ENCODE data around the gene UXS1.

Gene UXS1

DNA sequence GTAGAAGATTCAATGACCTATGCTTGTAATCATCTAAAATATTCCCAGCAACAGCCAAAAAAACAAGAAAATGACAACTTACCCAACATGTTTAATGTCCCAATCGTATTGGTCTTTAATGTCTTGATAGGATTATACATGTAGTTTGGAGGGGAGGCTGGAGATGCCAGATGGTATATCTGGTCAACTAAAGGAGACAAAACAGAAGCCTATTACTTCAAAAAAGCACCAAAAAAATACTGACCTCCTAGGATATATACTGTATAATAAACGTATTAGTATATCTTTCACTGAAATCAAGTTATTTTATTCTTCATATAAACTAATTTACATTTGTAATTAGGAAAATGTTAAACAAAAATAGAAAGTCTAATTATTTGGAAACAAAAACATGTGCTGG lies 64.5 kb downstream of the UXS1 start:
- DNase-seq (ENCODE audit: low read depth): no peak

DNA sequence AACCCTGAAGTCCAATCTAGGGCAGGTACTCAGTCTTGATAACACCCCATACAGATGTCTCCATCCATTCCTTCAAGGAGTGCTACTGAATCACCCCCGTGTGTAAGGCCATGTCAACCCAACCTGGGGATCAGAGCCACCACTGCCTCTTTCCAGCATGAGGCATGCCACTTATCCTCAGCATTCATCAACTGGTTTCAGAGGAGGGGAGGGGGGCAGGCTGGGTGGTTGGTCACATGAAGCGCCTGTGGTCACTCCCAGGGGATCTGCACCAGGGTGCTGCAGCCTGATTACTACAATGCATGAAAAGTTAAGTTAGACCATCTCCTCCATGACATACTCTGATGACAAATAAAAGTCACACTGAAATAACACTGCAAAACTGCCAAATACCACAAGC lies 65.0 kb downstream of the UXS1 start:
- DNase-seq (ENCODE audit: low read depth): no peak

DNA sequence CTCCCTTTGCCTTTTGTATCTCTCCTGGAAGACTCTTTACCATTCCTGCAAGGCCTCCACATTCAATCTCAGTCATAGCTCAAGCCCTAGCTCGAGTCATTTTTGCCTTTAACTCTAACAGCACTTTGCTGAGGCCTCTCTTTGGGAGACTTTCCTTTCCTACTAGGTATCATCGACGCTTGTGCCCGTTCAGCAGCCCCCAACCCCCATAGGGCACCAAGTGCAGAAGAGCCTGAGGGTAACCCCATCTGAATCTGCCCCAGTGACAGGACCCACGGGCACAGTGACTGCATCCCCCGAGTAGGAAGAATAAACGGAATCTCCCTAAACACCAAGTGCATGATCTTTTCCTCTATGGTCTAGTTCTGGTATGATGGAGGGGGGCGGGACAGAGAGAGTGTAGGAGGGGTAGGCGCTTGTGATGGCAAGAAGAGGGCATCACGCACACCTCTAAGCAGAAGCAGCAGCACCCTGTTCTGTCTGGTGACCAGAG lies 66.3 kb downstream of the UXS1 start:
- no peak for DNase-seq (ENCODE audit: low read depth)

DNA sequence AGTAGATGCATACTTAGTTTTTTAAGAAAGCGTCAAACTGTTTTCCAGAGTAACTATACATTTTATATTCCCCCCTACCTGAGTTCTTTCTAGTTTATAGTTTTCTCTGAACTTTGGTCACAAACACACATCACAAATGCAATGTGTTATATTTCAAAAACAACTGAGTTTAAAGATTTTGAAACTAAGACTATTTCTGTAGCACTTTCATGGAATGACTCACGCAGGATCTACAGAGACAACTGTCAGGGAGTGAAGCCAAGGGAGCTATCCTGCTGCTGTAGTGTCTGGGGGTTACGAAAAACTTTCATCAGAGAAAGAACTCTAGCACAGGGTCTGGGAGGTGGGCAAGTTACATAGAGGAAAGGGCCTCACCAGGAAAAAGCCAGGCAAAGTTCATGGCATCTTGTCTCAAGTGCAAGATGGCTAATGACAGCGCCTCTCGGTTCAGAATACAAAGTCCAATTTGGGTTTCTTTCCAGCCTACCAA lies 66.8 kb downstream of the UXS1 start:
- DNase-seq (ENCODE audit: low read depth): no peak

DNA sequence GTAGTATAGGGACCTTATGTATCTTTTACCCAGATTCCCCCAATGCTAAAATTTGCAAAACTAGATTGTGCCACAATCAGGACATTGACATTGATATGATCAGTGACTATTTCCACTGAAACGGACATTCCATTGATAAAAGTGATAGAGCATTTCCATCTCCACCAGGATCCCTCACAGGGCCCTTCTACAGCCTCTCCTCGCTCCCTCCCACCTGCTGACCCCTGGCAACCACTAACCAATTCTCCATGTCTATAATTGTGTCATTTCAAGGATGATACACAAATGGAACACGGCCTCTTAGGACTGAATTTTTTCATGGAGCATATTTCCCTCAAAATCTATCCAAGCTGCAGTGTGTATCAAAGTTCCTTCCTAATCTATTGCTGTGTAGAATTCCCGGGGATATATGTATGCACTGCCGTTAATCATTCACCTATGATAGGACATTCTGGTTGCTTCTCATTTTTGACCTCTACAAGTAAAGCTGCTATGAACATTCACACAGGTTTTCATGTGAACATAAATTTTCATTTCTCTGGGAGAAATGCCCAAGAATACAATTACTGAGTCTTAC lies 67.3 kb downstream of the UXS1 start:
- DNase-seq (ENCODE audit: low read depth): no peak

DNA sequence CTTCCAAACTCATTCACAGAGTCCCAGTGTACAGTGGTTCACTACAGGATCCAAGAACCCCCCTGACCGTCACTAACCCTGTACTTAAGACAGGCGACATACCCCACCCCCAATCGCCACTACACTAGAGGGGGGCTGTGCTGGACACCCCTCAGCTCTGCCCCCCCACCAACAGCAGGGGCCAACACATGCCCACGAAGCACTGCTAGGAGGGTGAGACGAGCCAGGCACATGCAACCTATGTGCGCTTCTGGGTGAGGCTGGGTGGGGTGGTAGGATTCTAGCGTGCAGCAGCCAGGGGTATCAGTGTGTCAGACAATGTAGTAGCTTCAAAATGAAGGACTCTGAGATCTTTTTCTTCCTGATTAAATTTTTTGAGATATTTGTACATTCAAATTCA lies 67.8 kb downstream of the UXS1 start:
- no peak for DNase-seq (ENCODE audit: low read depth)

DNA sequence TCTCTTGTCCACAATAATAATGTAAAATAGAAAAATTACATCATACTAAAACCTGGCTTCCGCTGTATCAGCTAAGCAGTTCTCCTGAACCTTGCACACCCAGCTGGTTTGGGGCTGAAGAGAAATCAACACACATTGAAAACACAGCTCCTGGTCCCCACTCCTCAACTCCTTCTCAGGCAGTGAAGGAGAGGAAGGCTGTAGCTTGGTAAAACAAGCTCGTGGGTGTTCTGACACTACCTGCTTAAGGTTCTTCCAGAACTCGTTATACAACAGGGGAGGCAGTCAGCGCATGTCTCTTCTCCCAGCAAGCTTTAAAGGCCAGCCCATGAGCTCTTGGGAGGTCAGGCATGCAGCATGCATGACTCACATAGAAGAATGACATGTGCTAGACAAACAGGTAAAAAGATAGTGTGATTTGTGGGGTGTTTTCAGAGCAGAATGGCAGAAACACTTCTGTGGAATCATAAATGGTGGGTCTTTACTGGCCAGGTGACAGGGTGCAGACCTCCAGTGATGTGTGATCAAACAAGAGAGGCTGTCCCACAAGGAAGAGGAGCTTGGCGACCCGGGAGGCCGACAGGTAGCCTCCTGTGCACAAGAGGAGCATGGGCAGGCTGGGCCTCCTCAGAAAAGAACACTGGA lies 69.1 kb downstream of the UXS1 start:
- DNase-seq (ENCODE audit: low read depth): no peak

DNA sequence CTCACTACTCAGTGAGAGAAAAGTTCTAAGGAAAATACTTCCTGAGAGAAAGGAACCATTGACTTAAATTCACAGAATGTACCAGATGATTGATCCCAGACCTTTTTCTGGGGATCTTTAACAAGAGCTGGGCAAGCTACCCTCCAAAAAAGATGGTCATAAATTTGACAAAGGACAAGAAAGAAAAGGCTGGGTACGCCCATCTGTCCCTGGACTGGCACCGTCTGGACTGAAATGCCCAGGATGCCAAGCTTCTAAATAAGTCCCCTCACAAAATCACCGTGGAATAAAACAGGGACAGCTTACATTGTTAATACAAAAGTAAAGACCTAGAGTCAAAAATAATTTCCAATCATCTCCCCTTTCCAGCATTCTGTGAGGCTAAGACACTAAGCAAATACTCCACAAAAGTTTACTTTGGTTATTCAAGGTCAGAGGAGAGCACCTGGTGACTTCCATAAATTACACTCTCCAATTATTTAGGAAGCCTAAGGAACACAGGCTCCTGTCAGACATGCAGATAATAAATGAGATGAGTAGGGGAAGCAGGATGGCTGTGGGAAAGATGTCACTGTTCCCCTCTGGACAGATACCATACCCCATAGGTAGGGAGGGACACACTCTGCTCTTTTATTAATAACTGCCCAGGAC lies 69.9 kb downstream of the UXS1 start:
- DNase-seq (ENCODE audit: low read depth): no peak

DNA sequence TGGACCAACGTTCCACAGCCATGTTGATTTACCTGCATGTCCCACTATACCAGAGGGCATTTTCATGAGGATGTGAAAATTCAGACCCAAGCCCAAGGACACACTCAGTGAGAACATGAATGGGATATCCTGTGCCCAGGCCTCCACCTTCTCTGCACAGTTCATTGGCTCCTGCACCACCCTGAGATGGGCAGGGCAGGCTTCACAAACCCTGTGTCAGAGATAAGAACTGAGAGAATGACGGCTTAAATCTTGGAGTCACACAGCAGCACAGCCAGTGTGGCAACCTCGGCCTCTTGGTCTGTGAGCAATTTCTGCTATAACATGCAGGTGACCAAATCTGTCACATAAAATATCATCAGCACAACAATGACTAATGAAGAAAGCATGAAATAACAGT lies 71.9 kb downstream of the UXS1 start:
- no peak for DNase-seq (ENCODE audit: low read depth)

DNA sequence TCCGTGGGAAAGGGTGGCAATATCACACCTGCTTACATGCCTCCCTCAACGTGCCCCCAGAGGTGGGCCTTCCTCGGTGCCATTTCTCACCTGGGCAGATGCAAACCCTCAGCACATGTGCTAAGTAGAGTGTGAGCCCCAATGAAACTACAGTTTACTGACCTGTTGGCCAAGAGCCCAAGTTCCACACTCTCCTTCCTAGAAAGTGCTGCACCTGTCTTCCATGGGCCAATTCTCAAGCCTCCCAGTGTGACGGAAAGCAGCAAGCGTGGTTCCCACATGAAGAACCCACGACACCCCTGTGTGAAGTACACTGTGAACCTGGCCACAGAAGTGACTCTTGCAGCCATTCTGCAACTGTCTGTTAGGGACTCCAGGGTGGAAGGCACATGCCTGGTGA lies 73.7 kb downstream of the UXS1 start:
- DNase-seq (ENCODE audit: low read depth): no peak

DNA sequence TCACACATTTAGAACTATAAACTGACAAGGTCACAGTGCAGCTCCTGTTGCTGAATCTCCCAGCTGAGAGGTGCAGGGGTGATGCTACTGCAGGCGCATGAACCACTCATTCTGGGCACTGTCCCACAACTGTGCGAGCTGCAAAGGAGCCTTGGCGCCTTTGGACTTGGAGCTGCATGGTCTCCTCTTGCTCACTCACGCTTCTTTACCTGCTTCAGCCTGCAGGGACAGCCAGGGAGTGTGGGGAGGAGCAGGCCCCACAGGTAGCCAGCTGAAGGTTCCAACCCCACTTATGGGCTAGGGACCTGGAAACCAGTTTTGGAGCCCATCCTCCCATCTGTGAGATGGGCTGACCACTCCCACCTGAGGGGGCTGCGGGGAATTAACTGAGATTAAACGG lies 75.0 kb downstream of the UXS1 start:
- no peak for DNase-seq (ENCODE audit: low read depth)

DNA sequence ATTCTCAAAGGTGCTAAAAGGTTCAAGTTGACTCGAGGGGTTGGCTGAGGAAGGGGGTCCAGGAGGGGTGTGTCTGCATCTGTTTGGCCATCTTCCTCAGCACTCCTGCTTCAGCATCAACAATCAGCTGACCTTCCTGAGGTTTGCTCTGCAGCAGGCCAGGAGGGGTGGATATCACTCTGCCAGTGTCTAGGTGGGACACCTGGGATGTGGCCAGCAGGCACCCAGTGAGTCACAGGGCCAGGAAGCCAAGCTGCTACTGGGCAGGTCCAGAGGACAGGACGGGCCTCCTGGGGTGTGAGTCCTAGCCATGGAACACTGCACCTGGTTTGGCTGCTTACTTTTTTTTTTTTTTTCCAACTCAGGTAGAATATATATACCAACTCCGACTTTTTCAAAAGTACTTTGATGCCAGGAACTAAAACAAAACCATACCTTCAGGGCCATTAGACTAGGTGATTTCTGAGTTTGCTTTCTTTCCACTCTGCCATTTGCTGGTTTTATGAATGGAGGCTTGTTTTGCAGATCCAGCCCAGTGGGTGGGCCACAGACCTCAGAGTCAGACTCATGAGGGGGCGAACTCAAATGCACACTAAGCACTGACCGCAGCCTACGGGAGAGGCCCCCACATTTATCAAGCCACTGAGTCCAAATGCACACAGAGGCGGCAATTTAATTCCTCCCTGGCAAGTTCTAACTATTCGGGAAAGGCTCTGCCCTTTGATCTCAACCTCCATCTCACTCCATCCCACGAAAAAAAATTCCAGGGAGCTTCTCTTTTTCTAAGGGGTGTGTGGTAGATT lies 76.0 kb downstream of the UXS1 start:
- no peak for DNase-seq (ENCODE audit: low read depth)

DNA sequence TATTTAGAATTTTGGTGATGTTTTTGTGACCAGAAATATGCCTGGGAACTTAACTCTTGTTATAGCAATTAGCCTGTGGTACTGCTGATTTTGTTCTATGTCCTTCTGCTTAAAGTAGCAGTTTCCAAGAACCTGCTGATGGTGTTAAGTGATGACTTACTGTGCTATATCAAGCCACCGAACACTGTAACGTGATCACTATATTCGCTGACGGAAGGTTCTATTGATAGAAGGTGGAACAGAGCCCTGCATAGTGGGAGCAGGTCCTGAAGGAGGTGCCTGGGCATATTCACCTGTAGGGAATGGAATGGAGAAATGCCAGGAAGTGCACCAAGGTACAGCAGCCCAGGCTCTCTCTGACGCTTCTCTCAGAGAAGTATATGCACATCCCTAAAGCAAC lies 76.8 kb downstream of the UXS1 start:
- no peak for DNase-seq (ENCODE audit: low read depth)

DNA sequence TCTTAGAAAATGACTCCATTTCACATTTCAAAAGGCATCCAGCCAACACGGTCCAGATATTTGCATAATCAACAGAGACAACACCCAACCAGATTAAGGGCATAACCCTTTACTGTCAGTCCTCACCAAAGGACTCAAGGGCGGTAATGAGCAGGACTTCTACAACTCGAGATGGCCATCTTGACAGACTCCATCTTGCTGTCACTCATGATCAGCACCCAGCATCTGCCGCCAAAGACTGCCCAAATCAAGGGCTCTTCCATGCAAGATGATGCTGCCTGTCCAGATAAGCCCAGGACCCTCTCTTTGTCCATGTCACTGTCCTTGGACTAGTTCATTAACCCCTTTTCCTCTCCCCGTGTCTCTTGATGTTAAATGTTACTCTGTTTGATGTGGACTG lies 77.9 kb downstream of the UXS1 start:
- DNase-seq (ENCODE audit: low read depth): no peak

DNA sequence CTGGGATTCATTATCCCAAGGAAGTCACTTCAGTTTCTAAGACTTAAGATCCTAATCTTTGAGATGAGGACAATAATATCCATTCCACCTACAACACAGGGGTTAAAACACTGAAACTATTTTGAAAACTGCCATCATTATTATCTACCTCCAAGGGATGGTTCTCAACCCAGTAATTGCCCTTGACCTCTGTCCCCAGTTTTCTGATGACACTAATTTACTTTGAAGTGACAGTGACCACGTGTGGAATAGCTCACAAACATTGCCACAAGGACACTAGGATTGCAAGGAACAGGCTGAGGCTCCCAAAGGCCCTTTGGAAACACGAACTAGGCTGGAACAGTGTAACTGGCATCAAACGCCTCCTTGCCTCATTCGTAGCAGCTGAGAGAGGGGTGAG lies 78.4 kb downstream of the UXS1 start:
- DNase-seq (ENCODE audit: low read depth): no peak

DNA sequence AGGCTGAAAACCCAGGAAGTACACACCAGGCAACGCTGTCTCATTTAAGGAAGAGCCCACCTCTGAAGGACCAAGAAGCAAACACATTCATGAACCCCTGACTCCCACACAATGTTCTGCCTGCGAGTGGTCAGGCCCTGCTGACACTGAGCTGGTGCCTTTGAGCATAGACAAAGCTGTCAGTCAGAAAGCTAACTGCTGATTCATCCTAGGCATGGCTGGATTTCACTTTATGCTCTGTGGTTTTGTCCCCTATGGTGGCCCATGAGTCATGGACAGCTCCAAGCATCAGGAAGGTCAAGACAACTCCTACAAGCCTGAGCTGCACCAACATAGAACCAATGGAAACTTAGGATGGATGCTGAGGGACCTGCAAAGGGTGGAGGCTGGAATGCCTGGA lies 78.9 kb downstream of the UXS1 start:
- peak; percentile 69 for DNase-seq (ENCODE audit: low read depth)

DNA sequence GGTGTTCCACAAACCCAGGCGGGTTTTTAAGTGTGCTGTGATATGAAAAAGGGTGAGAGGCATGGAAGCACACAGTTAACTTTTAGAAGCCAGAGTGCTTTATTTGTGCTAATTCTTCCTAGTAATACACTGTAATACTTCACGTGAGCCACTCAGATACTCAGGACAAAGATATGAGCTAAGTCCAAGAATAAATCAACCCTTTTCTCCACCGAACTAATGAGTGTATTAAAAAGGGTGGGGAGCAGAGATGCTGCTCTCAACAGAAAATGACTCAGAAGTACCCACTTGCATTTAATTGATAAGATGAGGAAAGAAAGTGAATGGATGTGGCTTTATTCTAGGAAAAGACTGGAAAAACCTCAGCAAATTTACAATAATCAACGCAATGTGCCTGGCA lies 79.9 kb downstream of the UXS1 start:
- DNase-seq (ENCODE audit: low read depth): no peak

DNA sequence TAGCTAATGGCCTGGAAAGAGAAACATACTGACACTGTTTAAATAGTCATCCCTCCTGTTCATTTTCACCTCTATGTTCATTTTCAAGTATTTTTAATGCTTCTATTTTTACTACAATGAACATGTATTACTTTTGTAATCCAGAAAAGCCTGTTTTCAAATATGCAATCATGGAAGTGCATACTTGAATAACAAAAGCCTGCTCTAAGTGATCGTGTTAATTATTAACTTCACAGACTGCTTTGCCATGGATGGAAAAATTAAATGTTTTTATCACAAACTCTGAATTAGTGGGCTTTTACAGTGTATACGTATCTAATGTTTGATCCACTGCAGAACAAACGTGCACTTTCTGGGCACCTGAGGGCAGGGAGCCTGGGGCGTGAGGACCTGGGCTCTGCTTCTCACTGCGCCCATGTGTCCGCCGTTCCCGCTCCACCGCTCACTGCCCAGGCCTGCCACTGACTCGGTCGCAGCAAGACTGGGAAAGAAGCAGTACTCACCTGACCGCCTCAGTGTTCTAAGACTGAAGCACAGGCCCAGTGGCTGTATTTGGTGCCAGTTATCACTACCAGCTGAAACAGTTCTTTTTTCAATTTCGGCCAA lies 80.6 kb downstream of the UXS1 start:
- no peak for DNase-seq (ENCODE audit: low read depth)

DNA sequence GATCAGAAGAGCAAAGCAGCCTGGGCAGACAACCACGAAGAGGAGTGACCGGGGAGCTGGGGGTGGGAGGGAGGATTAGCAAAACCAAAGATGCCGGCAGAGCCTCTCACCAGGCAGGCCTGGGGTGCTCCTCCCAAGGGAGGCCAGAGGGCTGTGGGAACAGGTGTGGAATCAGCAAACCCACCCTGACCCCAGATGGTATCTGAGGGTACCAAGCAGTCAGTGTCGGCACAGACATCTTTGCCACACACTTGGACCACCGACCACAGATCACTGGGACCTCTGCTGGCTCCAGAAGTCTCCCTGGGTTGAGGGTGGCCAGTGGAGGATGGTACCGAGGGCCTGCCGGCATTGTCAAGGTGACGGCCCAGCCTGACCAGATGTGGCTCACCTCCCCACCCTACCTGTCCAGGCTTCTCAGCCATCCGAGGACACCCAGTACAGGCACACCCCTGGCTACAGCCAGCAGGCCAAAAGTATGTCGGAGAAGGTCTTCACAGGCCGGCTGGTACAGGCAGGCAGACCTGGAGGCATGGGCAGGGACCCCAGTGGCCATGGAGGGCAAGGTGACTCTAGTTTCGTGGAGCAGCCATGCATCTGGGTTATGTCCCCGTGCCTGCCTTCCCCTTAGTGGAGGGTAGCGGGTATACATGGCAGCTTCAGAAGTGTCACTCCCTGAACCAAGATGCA lies 82.1 kb downstream of the UXS1 start:
- no peak for DNase-seq (ENCODE audit: low read depth)

DNA sequence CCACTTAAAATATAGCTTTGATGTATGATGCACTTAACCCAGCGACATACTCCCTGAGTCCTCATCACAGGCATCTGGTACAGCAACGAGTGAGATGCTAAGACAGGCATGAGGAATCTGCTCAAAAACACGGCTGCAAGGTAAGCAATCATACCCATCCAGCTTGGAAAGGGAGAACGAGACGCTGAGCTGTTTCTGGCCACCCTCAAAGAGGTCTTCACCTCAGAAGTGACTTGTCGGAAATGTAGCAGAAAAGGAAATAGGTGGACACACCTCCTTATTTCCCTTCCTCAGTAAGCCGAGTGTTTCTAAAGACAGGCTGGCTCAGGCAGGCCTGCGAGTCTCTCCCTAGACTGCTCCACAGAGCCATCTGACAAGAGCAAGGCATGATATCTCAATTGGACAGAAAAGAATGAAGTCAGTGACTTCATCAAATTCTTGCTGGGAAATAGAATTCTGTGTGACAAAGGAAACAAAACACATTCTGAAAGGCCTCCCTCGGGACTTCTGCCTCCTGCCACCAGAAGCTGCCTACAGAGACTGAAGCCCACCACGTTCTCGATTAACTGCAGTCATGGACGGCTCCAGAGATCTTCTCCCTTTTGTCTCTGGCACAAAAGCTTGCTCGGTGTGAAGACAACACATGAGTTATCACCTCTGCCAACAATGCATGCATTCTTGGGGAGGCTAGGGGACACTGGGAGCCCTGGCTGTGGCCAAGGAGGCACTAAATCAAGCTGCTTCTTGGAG lies 84.3 kb downstream of the UXS1 start:
- no peak for DNase-seq (ENCODE audit: low read depth)

DNA sequence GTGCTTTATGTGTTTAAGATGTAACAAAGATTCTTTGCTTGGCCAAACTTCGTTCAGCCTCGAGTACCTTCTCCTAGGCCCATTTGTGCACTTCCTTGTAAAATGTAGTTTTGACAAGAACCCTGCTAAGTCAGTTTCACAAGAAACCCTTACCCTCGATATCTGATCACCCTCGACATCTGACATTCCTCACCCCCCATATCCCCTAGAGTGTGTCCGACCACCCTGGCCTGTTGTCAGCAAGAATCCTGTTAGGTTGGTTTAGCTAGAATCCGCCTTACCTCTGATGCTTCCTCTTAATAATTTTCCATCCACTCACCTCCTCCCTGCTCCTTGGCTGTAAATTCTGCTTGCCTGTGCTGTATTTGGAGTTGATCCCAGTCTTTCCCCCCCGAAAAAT lies 85.3 kb downstream of the UXS1 start:
- no peak for DNase-seq (ENCODE audit: low read depth)
